Mammary epithelial cell (primary cell): ENCODE measurements around the gene ABHD18.

Experiments
- CTCF ChIP-seq, 2 donors: IDR thresholded peaks in 1 of 2; conservative IDR thresholded peaks in 1 of 2; 2 replicates each; pipeline ENCODE4 v1.5.1; 2011 to 2012; ENCODE audit warnings: inconsistent platforms in 2 of 2, low read length in 2 of 2, mild to moderate bottlenecking in 2 of 2, control low read depth in 1 of 2, low read depth in 1 of 2; ENCODE audit not compliant: insufficient read depth in 1 of 2; ENCODE audit errors: extremely low read depth in 1 of 2
- EZH2 ChIP-seq: IDR thresholded peaks from 2 replicates; pipeline ENCODE4 v1.6.1; 2012; ENCODE audit warnings: low read length, inconsistent platforms, borderline replicate concordance

- no peak for TF ChIP-seq EZH2
- no peak for TF ChIP-seq CTCF (conservative IDR thresholded peaks at IDR 0.05 in 1 of 2, IDR thresholded peaks at IDR 0.05 in 1 of 2; ENCODE audit: extremely low read depth in 1 of 2, insufficient read depth in 1 of 2, low read depth in 1 of 2, low read length in 2 of 2)
Observed at GRCh38 chr4:127957105-127957504, 8.1 kb upstream of the ABHD18 start.
